ENCODE results near the gene HAGH. TPM values are rescaled to one million over a fixed set of nuclear protein-coding genes. Genes with fewer than 3 reads are reported as not detected.

Gene HAGH
- total RNA-seq, 2 experiments from 2014 or later, result 26.9 to 29.9 TPM

- Histone ChIP-seq H3K4me2 (ENCODE audit: low read length) (no peak overlapping the region), H3K27ac (ENCODE audit: low read depth, low read length, poor library complexity, severe bottlenecking) (no peak overlapping the region), H3K4me3 (ENCODE audit: low read depth, low read length, poor library complexity, severe bottlenecking) (no peak overlapping the region), H3K36me3 (ENCODE audit: insufficient read depth, low read length) (no peaks in the 10 kb centered on the region), H3K79me2 (ENCODE audit: insufficient read depth, low read depth, low read length) (no peaks in the 10 kb centered on the region), H4K20me1 (ENCODE audit: insufficient read depth, low read length) (no peaks in the 10 kb centered on the region), H3K9me2 (ENCODE audit: insufficient read depth, low read length) (no peaks in the 10 kb centered on the region), H3K4me1 (ENCODE audit: insufficient read depth, low read length, poor library complexity, severe bottlenecking) (peaks cover 4% of the 10 kb centered on the region), H3K9me3 (ENCODE audit: low read length) (no peaks in the 10 kb centered on the region), H2AFZ (ENCODE audit: low read length) (no peak overlapping the region)
- CTCF ChIA-PET (ENCODE audit: unreplicated experiment), result no interaction called here
- intact Hi-C loops (cut with micrococcal nuclease; ENCODE audit: unreplicated experiment), result no loop called here
- TF ChIP-seq CTCF (conservative IDR thresholded peaks at IDR 0.05; ENCODE audit: low read length) (no peak), EZH2phosphoT487 (IDR thresholded peaks at IDR 0.05; ENCODE audit: borderline replicate concordance, low read depth, low read length) (no peak)
- DNase-seq (ENCODE audit: low spot score), result no peak
- no TSS peak for BruUV-seq (replicated peaks)
- POLR2A ChIA-PET, result no interaction called here
Measured at GRCh38 chr16:1819611-1820010, 7.0 kb downstream of the HAGH start.

GRCh38 chr16:1818873-1819525, 7.6 kb downstream of the HAGH start:
- ChIA-PET POLR2A (no interaction called here), CTCF (ENCODE audit: unreplicated experiment) (no interaction called here)
- H3K9me3 ChIP-seq (ENCODE audit: low read length), result no peaks in the 10 kb centered on the region
- H3K4me2 ChIP-seq (ENCODE audit: low read length), result no peak overlapping the region
- no peaks in the 10 kb centered on the region for H3K36me3 ChIP-seq (ENCODE audit: insufficient read depth, low read length)
- H4K20me1 ChIP-seq (ENCODE audit: insufficient read depth, low read length), result no peaks in the 10 kb centered on the region
- no peak for TF ChIP-seq CTCF (conservative IDR thresholded peaks at IDR 0.05; ENCODE audit: low read length)
- no peak for TF ChIP-seq EZH2phosphoT487 (IDR thresholded peaks at IDR 0.05; ENCODE audit: borderline replicate concordance, low read depth, low read length)
- no peaks in the 10 kb centered on the region for H3K4me1 ChIP-seq (ENCODE audit: insufficient read depth, low read length, poor library complexity, severe bottlenecking)
- no peak overlapping the region for H3K4me3 ChIP-seq (ENCODE audit: low read depth, low read length, poor library complexity, severe bottlenecking)
- intact Hi-C loops (cut with micrococcal nuclease; ENCODE audit: unreplicated experiment), result no loop called here
- H2AFZ ChIP-seq (ENCODE audit: low read length), result no peak overlapping the region
- DNase-seq (ENCODE audit: low spot score), result no peak
- no peaks in the 10 kb centered on the region for H3K79me2 ChIP-seq (ENCODE audit: insufficient read depth, low read depth, low read length)
- BruUV-seq (replicated peaks), result no TSS peak
- H3K9me2 ChIP-seq (ENCODE audit: insufficient read depth, low read length), result no peaks in the 10 kb centered on the region
- no peak overlapping the region for H3K27ac ChIP-seq (ENCODE audit: low read depth, low read length, poor library complexity, severe bottlenecking)

- no peaks in the 10 kb centered on the region for H3K9me2 ChIP-seq (ENCODE audit: insufficient read depth, low read length)
- H2AFZ ChIP-seq (ENCODE audit: low read length), result no peak overlapping the region
- TF ChIP-seq CTCF (conservative IDR thresholded peaks at IDR 0.05; ENCODE audit: low read length), result no peak
- TF ChIP-seq EZH2phosphoT487 (IDR thresholded peaks at IDR 0.05; ENCODE audit: borderline replicate concordance, low read depth, low read length), result no peak
- H4K20me1 ChIP-seq (ENCODE audit: insufficient read depth, low read length), result no peaks in the 10 kb centered on the region
- intact Hi-C loops (cut with micrococcal nuclease; ENCODE audit: unreplicated experiment), result no loop called here
- ChIA-PET CTCF (ENCODE audit: unreplicated experiment) (no interaction called here), POLR2A (no interaction called here)
- H3K79me2 ChIP-seq (ENCODE audit: insufficient read depth, low read depth, low read length), result no peaks in the 10 kb centered on the region
- H3K27ac ChIP-seq (ENCODE audit: low read depth, low read length, poor library complexity, severe bottlenecking), result no peak overlapping the region
- H3K36me3 ChIP-seq (ENCODE audit: insufficient read depth, low read length), result no peaks in the 10 kb centered on the region
- DNase-seq (ENCODE audit: low spot score), result no peak
- no TSS peak for BruUV-seq (replicated peaks)
- no peak overlapping the region for H3K4me2 ChIP-seq (ENCODE audit: low read length)
- H3K4me3 ChIP-seq (ENCODE audit: low read depth, low read length, poor library complexity, severe bottlenecking), result no peak overlapping the region
- no peaks in the 10 kb centered on the region for H3K9me3 ChIP-seq (ENCODE audit: low read length)
- H3K4me1 ChIP-seq (ENCODE audit: insufficient read depth, low read length, poor library complexity, severe bottlenecking), result no peaks in the 10 kb centered on the region
Measured at GRCh38 chr16:1818204-1818872, 8.3 kb downstream of the HAGH start.

Measured in OCI-LY7 (cell line).